Mucosa of descending colon (tissue), 3 donors: ENCODE measurements around the gene TREML4. TPM values are rescaled to one million over a fixed set of nuclear protein-coding genes. Genes with fewer than 3 reads are reported as not detected.

Source experiments
- ATAC-seq: fragments of 200-7000 bp; cut with Tn5 transposase; one replicate; pipeline ENCODE4 v1.9.1; 2020; ENCODE audit warnings: mild to moderate bottlenecking, moderate library complexity
- DNase-seq, 3 donors: peaks; one replicate each; pipeline ENCODE4 v3.0.0-alpha.2; 2020
- H3K36me3 ChIP-seq: fragments of 200-600 bp; one replicate; pipeline ENCODE4 v1.8.0; 2021; ENCODE audit warnings: low read depth, mild to moderate bottlenecking
- H3K4me1 ChIP-seq: fragments of 200-600 bp; one replicate; pipeline ENCODE4 v1.8.0; 2021; ENCODE audit warnings: low read depth, mild to moderate bottlenecking
- H3K4me3 ChIP-seq: fragments of 200-600 bp; one replicate; pipeline ENCODE4 v1.8.0; 2021; ENCODE audit warnings: mild to moderate bottlenecking
- H3K9me3 ChIP-seq: fragments of 200-600 bp; one replicate; pipeline ENCODE4 v1.8.0; 2021; ENCODE audit warnings: mild to moderate bottlenecking
- CTCF ChIP-seq: fragments of 200-600 bp; IDR thresholded peaks from one replicate; pipeline ENCODE4 v1.8.0; 2022; ENCODE audit warnings: antibody characterized with exemption, mild to moderate bottlenecking
- intact Hi-C, 2 donors: fragments of 100-400 bp; cut with DNase I in 1 of 2; cut with micrococcal nuclease in 1 of 2; formaldehyde crosslinking; loops; one replicate each; pipeline versions ENCODE4 v1.11.0 to v1.11.1; 2022; cut with DNase I, micrococcal nuclease
- total RNA-seq, 3 donors: library from RNA; stranded (reverse); fragmentation: NEBNext Ultra II Directional in 2 of 3; extraction: Animal tissue kit (Norgen Biotek cat#: 25700) in 2 of 3; gene quantifications; one replicate each; pipeline versions ENCODE4 v1.2.1 to v1.2.4, GENCODE V29; 2021 to 2023
- donor health status: DM: no; HTN: no; CAD: no; lungs with moderate emphysema.
- donor health status: DM: no; HTN: no; CAD: no.
- donor health status: DM: no; HTN: yes; CAD: no.

Gene TREML4
- total RNA-seq, 3 donors from 2014 or later: not detected

DNA sequence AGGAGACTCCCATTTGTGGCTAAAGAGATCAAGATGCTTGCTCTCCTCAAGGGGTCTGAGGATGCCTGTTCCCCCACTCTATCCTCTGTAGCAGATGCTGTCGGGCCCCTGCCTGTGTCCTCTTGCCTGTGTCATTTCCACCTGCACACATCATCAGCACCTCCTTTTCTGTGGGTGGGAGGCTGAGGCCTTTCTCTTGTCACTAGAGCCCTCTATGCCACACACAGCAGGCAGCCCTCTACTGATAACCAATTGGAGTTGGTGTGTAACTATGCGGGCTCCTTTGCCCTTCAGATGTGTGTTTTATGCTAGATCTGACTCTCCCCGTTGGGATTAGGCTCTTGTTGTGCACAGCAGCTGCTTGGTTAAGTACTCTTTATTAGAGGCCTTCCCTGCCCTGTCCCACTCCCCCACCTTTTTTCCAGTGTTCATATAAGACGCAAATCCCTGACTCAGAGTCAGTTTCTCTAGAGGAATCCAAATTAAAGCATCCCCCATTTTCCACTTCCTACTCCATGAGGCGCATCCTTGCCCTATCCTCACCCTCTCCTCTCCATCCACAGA, 34.9 kb upstream of the TREML4 start:
- TF ChIP-seq CTCF: no peak
- Histone ChIP-seq H3K9me3 (peaks cover 2% of the 10 kb centered on the region), H3K36me3 (no peaks in the 10 kb centered on the region), H3K4me3 (no peak overlapping the region), H3K4me1 (no peaks in the 10 kb centered on the region)
- intact Hi-C loops: no loop called here
- no peak for DNase-seq
- no peak for ATAC-seq

GRCh38 chr6:41193884-41194283, 34.3 kb upstream of the TREML4 start:
- no peak overlapping the region for H3K4me3 ChIP-seq
- intact Hi-C loops: no loop called here
- DNase-seq: no peak
- no peak for ATAC-seq
- no peaks in the 10 kb centered on the region for H3K4me1 ChIP-seq
- H3K36me3 ChIP-seq: no peaks in the 10 kb centered on the region
- H3K9me3 ChIP-seq: peaks cover 2% of the 10 kb centered on the region
- TF ChIP-seq CTCF: no peak

GRCh38 chr6:41194386-41194785, 33.8 kb upstream of the TREML4 start:
- Histone ChIP-seq H3K9me3 (peaks cover 2% of the 10 kb centered on the region), H3K36me3 (no peaks in the 10 kb centered on the region), H3K4me3 (no peak overlapping the region), H3K4me1 (no peaks in the 10 kb centered on the region)
- no peak for DNase-seq
- ATAC-seq: no peak
- intact Hi-C loops: no loop called here
- TF ChIP-seq CTCF: no peak

DNA sequence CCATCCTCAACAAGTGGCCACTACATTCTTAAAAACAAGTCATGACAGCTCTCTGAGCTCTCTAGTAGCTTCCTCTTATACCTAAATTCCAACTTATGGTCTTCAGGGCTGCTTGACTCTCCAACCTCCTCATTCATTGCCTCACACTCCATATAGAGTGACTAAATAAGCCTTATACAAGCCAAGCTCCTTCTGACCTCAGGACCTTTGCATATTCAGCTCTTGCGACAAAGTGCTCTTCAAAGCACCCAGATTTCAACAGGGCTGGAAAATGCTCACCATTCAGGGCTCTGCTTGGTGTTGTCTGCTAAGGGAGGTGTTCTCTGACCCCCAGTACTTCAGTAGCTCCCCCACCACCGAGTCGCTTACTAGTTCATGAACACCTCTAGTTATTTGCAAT, 30.9 kb upstream of the TREML4 start:
- Histone ChIP-seq H3K4me3 (no peak overlapping the region), H3K4me1 (peaks cover 4% of the 10 kb centered on the region), H3K9me3 (no peaks in the 10 kb centered on the region), H3K36me3 (no peaks in the 10 kb centered on the region)
- no peak for ATAC-seq
- no peak for DNase-seq
- intact Hi-C loops: no loop called here
- TF ChIP-seq CTCF: no peak

- intact Hi-C loops: no loop called here
- no peak for DNase-seq
- no peak overlapping the region for H3K4me3 ChIP-seq
- no peaks in the 10 kb centered on the region for H3K36me3 ChIP-seq
- ATAC-seq: peak; percentile 47
- H3K9me3 ChIP-seq: no peaks in the 10 kb centered on the region
- H3K4me1 ChIP-seq: peaks cover 4% of the 10 kb centered on the region
- TF ChIP-seq CTCF: no peak
These were observed 28.4 kb upstream of the TREML4 start for GRCh38 chr6:41199552-41200246.
